ELF-1 (cell line): ENCODE data around the gene NRP1.
A peak's percentile ranks its signal among the peaks of the same experiment; 100 is the strongest.

Experiments used
- DNase-seq: peaks from one replicate; pipeline ENCODE4 v3.0.0-alpha.2; 2016; ENCODE audit warnings: low read depth, low spot score

Gene NRP1

GRCh38 chr10:33214174-33214573 lies 120.3 kb downstream of the NRP1 start:
- DNase-seq = no peak

GRCh38 chr10:33212061-33212748 lies 122.3 kb downstream of the NRP1 start:
- no peak for DNase-seq

GRCh38 chr10:33211106-33211878 lies 123.2 kb downstream of the NRP1 start:
- no peak for DNase-seq

GRCh38 chr10:33209802-33210201 lies 124.7 kb downstream of the NRP1 start:
- DNase-seq = no peak

GRCh38 chr10:33208166-33208565 lies 126.3 kb downstream of the NRP1 start:
- no peak for DNase-seq

GRCh38 chr10:33204031-33204430 lies 130.4 kb downstream of the NRP1 start:
- no peak for DNase-seq

GRCh38 chr10:33201971-33202370 lies 132.5 kb downstream of the NRP1 start:
- DNase-seq = no peak

GRCh38 chr10:33201056-33201780 lies 133.2 kb downstream of the NRP1 start:
- DNase-seq = no peak

- no peak for DNase-seq
These were observed 134.7 kb downstream of the NRP1 start for GRCh38 chr10:33199731-33200232.

GRCh38 chr10:33198610-33199009 lies 135.9 kb downstream of the NRP1 start:
- no peak for DNase-seq

- no peak for DNase-seq
These were observed 137.6 kb downstream of the NRP1 start for GRCh38 chr10:33196710-33197491.

GRCh38 chr10:33196377-33196706 lies 138.1 kb downstream of the NRP1 start:
- DNase-seq = no peak

GRCh38 chr10:33195608-33196376 lies 138.7 kb downstream of the NRP1 start:
- DNase-seq = no peak

GRCh38 chr10:33193701-33194521 lies 140.6 kb downstream of the NRP1 start:
- no peak for DNase-seq

GRCh38 chr10:33193057-33193700 lies 141.3 kb downstream of the NRP1 start:
- peak; percentile 73 for DNase-seq

- DNase-seq = no peak
These were observed 142.3 kb downstream of the NRP1 start for GRCh38 chr10:33192190-33192589.

- no peak for DNase-seq
These were observed 144.1 kb downstream of the NRP1 start for GRCh38 chr10:33190406-33190805.

GRCh38 chr10:33189808-33190207 lies 144.7 kb downstream of the NRP1 start:
- no peak for DNase-seq

GRCh38 chr10:33189363-33189762 lies 145.1 kb downstream of the NRP1 start:
- no peak for DNase-seq
